Naive thymus-derived CD8-positive, alpha-beta T cell (primary cell): ENCODE measurements around the gene ACP2. TPM values are rescaled to one million over a fixed set of nuclear protein-coding genes. Genes with fewer than 3 reads are reported as not detected.

Experiments used
- polyA plus RNA-seq, 3 donors: library from polyadenylated mRNA; unstranded; fragments of 300-500 nt; fragmentation: Illumina TruSeq; gene quantifications; one replicate each; pipeline ENCODE4 v1.2.3, GENCODE V29; 2021
- total RNA-seq, 8 experiments: library from RNA in 2 of 8; stranded (reverse) in 2 of 8; gene quantifications; one replicate each; pipeline ENCODE4 v1.2.3 and lab custom pipeline; 2021 to 2026

The ACP2 gene
- total and polyA plus RNA-seq, 5 experiments from 2014 or later = 4.4 to 27.8 (median 10.0) TPM

Other genes with a start within 250 kb of the ACP2 start
- 100 to 1,000 TPM; 166 to 172 TPM for gene ARFGAP2, start 71.9 kb downstream of the ACP2 start, total RNA-seq
- 100 to 1,000 TPM in 2 of 3 donors, 10 to 100 TPM in 1; 97.8 to 111 (median 108) TPM for gene ARFGAP2, start 71.9 kb downstream of the ACP2 start, polyA plus RNA-seq
- gene PACSIN3, start 62.4 kb downstream of the ACP2 start, total RNA-seq = under 1 TPM in 1 of 2 experiments, not detected in 1; 0.80 TPM
- gene PACSIN3, start 62.4 kb downstream of the ACP2 start, polyA plus RNA-seq = under 1 TPM in 1 of 3 donors, not detected in 2; 0.25 TPM
- gene DDB2, start 33.8 kb downstream of the ACP2 start, total RNA-seq = 100 to 1,000 TPM in 1 of 2 experiments, 10 to 100 TPM in 1; 98.9 to 101 TPM
- gene DDB2, start 33.8 kb downstream of the ACP2 start, polyA plus RNA-seq = 10 to 100 TPM; 20.7 to 25.4 (median 24.4) TPM
- gene NR1H3, start 9.2 kb upstream of the ACP2 start, total RNA-seq = 10 to 100 TPM; 13.7 to 20.3 TPM
- gene NR1H3, start 9.2 kb upstream of the ACP2 start, polyA plus RNA-seq = 1 to 10 TPM; 3.4 to 7.2 (median 4.5) TPM
- 100 to 1,000 TPM; 121 to 127 TPM for gene MADD, start 21.3 kb upstream of the ACP2 start, total RNA-seq
- 10 to 100 TPM; 15.2 to 22.1 (median 17.7) TPM for gene MADD, start 21.3 kb upstream of the ACP2 start, polyA plus RNA-seq
- gene MYBPC3, start 103.9 kb upstream of the ACP2 start, total RNA-seq = under 1 TPM in 1 of 2 experiments, not detected in 1; 0.16 TPM
- not detected for gene MYBPC3, start 103.9 kb upstream of the ACP2 start, polyA plus RNA-seq
- gene SPI1, start 129.7 kb upstream of the ACP2 start, total RNA-seq = 1 to 10 TPM; 3.4 to 4.7 TPM
- gene SPI1, start 129.7 kb upstream of the ACP2 start, polyA plus RNA-seq = not detected
- 10 to 100 TPM; 63.2 to 63.9 TPM for gene SLC39A13, start 159.8 kb upstream of the ACP2 start, total RNA-seq
- 10 to 100 TPM; 23.8 to 41.9 (median 24.4) TPM for gene SLC39A13, start 159.8 kb upstream of the ACP2 start, polyA plus RNA-seq
- 10 to 100 TPM; 58.4 to 60.0 TPM for gene PSMC3, start 177.6 kb upstream of the ACP2 start, total RNA-seq
- gene PSMC3, start 177.6 kb upstream of the ACP2 start, polyA plus RNA-seq = 100 to 1,000 TPM in 1 of 3 donors, 10 to 100 TPM in 2; 91.5 to 106 (median 94.0) TPM
- 1 to 10 TPM; 1.3 to 1.5 TPM for gene RAPSN, start 200.3 kb upstream of the ACP2 start, total RNA-seq
- not detected for gene RAPSN, start 200.3 kb upstream of the ACP2 start, polyA plus RNA-seq